ENCODE measurements around the gene CERCAM.

DNA sequence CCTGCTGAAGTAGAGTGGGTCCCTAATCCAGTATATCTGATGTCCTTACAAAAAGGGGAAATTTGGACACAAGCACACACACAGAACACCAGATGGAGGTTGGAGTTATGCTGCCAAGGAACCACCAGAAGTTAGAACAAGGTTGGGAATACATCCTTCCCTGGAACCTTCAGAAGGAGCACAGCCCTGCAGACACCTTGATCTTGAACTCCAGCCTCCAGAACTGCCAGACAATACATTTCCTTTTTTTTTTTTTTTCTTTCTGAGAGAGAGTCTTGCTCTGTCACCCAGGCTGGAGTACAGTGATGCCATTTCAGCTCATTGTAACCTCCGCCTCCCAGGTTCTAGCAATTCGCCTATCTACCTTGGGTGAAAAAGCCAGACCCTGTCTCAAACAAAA, 28.1 kb downstream of the CERCAM start:
- TF ChIP-seq, protein P1, sequence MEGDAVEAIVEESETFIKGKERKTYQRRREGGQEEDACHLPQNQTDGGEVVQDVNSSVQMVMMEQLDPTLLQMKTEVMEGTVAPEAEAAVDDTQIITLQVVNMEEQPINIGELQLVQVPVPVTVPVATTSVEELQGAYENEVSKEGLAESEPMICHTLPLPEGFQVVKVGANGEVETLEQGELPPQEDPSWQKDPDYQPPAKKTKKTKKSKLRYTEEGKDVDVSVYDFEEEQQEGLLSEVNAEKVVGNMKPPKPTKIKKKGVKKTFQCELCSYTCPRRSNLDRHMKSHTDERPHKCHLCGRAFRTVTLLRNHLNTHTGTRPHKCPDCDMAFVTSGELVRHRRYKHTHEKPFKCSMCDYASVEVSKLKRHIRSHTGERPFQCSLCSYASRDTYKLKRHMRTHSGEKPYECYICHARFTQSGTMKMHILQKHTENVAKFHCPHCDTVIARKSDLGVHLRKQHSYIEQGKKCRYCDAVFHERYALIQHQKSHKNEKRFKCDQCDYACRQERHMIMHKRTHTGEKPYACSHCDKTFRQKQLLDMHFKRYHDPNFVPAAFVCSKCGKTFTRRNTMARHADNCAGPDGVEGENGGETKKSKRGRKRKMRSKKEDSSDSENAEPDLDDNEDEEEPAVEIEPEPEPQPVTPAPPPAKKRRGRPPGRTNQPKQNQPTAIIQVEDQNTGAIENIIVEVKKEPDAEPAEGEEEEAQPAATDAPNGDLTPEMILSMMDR (conservative IDR thresholded peaks at IDR 0.05; ENCODE audit: low read depth, low read length), result no peak
- TF ChIP-seq EZH2phosphoT487 (IDR thresholded peaks at IDR 0.05; ENCODE audit: borderline replicate concordance, low read length) (no peak), EZH2 (IDR thresholded peaks at IDR 0.05; ENCODE audit: low read length, unreplicated experiment) (no peak)

All from PC-3 (cell line).